Cardiac fibroblast (primary cell): ENCODE results near the gene ZNF346.

Experiments used
- DNase-seq, 2 donors: peaks; one replicate each; pipeline versions ENCODE4 v3.0.0 to v3.0.0-alpha.2; 2010; ENCODE audit warnings: low read depth in 2 of 2
- H3K4me3 ChIP-seq, 2 donors: replicated peaks in 1 of 2; 1 replicate in 1 of 2; 2 replicates in 1 of 2; pipeline ENCODE4 v1.5.1; 2011; ENCODE audit warnings: low read depth in 2 of 2, low read length in 2 of 2, mild to moderate bottlenecking in 2 of 2, moderate library complexity in 1 of 2
- TF ChIP-seq, protein P1 (sequence below): IDR thresholded peaks from one replicate; pipeline ENCODE4 v1.5.1; 2011; ENCODE audit warnings: low read depth, mild to moderate bottlenecking, low read length, inconsistent platforms

Gene ZNF346

GRCh38 chr5:177107159-177107558, 84.7 kb downstream of the ZNF346 start:
- no peak for DNase-seq
- TF ChIP-seq, protein P1, sequence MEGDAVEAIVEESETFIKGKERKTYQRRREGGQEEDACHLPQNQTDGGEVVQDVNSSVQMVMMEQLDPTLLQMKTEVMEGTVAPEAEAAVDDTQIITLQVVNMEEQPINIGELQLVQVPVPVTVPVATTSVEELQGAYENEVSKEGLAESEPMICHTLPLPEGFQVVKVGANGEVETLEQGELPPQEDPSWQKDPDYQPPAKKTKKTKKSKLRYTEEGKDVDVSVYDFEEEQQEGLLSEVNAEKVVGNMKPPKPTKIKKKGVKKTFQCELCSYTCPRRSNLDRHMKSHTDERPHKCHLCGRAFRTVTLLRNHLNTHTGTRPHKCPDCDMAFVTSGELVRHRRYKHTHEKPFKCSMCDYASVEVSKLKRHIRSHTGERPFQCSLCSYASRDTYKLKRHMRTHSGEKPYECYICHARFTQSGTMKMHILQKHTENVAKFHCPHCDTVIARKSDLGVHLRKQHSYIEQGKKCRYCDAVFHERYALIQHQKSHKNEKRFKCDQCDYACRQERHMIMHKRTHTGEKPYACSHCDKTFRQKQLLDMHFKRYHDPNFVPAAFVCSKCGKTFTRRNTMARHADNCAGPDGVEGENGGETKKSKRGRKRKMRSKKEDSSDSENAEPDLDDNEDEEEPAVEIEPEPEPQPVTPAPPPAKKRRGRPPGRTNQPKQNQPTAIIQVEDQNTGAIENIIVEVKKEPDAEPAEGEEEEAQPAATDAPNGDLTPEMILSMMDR, result no peak

DNA sequence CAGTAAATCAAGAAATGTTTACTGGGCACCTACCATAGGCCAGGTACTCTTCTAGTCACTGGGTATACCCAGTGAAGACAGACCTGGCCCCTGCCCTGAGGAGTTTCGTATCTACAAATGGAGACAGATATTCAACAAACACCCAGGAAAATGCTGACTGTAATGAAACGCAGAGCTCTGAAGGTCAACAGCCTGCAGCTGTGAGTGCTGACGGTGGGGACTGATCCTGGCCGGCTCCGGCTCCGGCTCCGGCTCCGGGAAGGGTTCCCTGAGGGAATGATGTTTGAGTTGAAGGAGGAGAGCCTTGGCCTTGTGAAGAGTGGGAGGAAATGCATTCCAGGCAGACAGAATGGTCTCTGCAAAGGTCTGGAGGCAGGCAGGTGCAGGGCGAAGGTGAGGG, 87.3 kb downstream of the ZNF346 start:
- DNase-seq, result no peak
- TF ChIP-seq, protein P1, result no peak
- no peak overlapping the region for H3K4me3 ChIP-seq

More at GRCh38 chr5:177107159-177107558, 84.7 kb downstream of the ZNF346 start:
- H3K4me3 ChIP-seq, result no peak overlapping the region

DNA sequence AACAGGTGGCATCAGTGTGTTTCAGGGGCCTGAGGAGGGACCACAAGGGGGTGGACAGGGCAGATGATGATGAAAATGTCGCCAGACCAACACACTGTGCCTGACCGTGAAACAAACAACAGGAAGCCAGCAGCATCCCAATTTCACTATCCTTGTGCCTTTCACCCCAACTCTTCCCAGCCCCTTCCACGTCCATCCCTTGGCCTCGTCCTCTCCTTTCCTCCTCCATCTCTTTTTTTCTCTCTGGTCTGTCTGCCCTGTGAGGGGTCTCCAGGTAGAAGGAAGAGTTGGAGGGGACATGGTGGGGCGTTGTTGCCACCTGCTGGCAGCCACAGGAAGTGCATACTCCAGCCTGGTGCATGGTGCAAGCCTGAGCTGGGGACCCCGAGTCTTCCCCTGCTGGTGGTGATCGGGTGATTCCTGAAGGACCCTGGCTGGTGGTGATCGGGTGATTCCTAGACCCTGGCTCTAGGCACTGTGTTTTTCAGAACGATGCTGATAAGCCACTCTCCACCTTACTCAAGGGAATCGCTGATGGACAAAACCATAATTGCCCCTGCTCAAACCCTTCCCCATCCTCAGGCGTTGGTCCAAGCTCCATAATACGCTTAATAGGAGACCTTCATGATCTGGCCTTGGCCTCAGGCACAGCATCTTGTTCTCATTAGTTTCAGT, 89.4 kb downstream of the ZNF346 start:
- TF ChIP-seq, protein P1, result peak; percentile 94
- DNase-seq, result peak; percentile 44 to 53
- no peak overlapping the region for H3K4me3 ChIP-seq

DNA sequence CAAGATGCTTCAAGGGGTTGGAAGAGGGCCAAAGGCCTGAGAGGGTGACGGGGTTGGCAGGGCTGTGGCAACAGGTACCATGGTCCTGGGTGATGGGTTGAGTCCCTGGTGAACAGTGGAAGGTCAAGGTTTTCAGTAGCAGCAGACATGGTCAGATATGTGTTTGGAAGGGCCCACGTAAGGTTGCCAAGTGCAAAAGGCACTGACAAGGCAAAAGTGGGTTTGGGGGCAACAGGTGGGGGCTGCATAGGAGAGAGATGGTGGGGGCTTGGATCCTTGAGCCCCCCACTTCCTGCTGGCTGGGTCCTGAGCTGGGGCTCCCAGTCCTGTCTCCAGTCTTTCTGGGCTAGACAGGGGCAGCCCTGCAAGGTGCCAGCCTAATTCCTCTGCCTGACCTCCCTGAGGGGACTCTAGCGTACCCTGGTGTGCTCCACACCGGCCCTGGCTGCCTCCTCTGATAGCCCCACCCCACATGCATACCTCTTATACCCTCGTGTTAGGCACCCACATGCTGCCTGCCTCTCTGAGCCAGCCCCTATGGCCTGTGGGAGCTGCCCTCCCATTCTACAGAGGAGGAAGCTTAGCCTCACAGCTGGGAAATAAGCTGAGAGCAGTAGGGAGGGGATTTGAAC, 90.2 kb downstream of the ZNF346 start:
- no peak for DNase-seq
- no peak overlapping the region for H3K4me3 ChIP-seq
- TF ChIP-seq, protein P1, result no peak

- peak; percentile 79 to 82 for DNase-seq
- H3K4me3 ChIP-seq, result no peak overlapping the region
- TF ChIP-seq, protein P1, result peak; percentile 99
Measured at GRCh38 chr5:177113566-177114424, 91.3 kb downstream of the ZNF346 start.

DNA sequence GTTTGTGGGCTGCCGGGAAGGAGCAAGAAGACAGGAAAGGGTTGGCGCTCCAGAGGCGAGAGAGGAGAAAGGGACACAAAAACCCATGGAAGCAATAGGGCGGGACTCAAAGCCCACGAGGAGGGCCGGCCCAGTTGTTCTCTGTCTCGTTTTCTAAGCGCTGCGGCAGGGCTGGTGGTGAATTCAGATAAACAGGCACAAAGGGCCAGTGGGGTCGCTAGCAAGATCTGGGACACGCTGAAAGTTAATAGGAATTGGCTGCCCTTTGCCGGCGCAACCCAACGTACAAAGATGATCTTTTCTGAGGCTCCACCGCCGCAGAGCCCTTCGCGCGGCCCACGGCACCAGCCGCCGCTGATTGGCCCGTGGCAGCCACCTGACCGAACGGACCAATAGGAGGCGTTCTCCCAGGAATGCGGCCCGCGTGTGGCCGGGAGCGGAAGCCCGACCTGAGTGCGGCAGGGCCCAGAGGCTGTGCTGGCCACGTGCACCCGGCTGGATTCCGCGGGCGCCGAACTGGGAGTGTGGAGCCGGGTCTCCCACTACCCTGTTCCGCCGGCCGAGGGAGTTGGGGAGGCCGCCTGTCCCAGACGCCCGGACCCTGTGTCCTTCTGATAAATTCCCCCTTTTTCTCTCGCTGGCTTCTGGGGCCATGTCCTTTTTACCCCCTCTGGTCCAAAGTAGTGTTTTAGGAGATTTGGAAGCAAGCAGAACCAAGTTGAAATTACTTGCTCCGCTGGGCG, 94.3 kb downstream of the ZNF346 start:
- TF ChIP-seq, protein P1, result no peak
- H3K4me3 ChIP-seq, result peak overlapping the region in 1 of 2 donors; percentile 9
- peak; percentile 86 to 87 for DNase-seq
